Measurements from ENCODE around the gene HNRNPA2B1.

Gene HNRNPA2B1

DNA sequence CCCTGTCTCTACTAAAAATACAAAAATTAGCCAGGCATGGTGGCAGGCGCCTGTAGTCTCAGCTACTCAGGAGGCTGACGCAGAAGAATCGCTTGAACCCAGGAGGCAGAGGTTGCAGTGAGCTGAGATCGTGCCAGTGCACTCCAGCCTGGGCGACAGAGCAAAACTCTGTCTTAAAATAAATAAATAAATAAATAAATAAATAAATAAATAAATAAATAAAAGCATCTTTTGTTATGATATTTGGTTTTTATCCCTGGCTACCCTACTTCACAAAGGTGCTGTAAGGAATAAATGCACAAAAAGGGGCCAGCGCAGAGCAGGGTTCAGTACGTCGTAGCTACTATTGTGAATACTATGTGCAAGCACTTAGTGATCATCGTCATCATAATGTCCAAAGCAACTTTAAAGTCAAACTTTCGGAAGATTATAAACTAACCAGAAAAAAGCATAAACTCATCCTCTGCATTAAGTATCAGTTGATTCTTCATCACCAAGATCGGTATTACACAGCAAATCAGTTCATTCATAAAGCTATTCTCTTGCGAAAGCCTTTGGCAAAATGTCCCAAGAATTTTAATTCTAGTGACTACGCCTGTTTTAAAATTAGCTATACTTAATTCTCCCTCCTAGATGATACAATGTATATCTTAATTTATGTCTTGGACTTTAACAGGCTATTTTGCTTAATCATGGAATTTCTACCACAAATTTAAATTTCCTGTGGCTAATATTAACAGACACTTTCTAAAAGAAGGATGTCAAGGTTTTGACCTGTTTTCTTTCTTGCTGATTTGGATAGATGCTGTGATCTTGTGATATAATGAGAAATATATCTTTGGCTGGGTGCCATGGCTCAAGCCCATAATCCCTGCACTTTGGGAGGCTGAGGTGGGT, 56.1 kb downstream of the HNRNPA2B1 start:
- no peak for DNase-seq (ENCODE audit: low read depth)

DNA sequence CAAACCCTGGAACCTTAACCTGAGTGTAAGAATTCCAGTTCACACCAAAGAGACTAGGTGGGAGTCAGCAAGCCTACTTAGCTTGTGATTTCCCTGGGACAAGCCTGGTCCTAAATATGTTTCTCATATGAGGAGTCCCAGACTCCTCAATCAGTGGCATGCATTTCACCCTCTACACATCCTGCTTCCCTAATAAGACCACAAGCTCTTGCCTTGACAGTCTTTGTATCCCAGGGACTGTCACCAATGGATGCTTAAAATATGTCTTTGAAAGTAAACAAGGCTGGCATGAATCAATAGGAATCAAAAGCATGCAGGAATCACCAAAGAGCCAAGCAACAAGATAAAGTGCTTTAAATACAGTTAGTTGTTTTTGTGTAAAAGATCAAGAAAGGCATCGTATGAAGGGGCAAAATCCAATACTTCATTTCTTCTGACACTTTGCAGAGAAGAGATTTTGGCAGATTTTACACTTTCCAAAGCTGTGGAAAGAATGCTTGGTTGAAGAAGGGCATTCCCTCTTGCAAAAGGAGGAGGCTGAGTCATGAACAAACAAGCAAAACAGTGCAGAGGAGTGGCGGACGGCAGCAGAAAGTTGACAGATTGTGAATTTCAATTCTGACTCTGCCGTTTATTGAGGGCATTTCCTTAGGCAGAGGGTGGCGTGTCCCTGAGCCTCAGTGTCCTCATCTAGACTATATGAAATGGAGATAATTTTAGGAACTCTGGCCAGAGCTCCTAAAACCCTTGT, 57.1 kb downstream of the HNRNPA2B1 start:
- DNase-seq (ENCODE audit: low read depth): no peak

DNA sequence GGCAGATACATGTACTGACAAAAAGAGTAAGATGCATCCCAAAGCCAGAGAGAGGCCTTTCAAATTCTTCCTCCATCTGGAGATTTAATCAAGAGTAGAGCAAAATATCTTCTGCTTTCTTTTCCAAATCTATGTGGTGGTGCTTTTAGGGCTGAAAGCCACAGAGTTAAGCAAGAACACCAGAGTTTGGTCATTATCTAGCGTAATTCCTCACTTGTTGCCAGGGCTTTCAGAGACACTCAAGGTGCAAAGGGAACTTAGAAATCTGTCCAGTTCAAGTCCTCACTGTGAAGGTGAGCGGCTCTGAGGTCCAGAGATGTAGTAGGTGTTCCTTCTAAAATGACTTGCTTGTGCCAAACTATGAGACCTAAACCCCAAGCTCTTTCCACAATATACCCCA, 59.5 kb downstream of the HNRNPA2B1 start:
- DNase-seq (ENCODE audit: low read depth): no peak

GRCh38 chr7:26140380-26140779, 60.2 kb downstream of the HNRNPA2B1 start:
- no peak for DNase-seq (ENCODE audit: low read depth)
